ENCODE measurements around the gene GAA. TPM values are rescaled to one million over a fixed set of nuclear protein-coding genes. Genes with fewer than 3 reads are reported as not detected.

Gene GAA
- total and polyA plus RNA-seq, 2 of the 8 experiments (the other 6 are each of a cell fraction or from before 2014, with no cell fraction given) = 14.8 to 30.0 TPM

DNA sequence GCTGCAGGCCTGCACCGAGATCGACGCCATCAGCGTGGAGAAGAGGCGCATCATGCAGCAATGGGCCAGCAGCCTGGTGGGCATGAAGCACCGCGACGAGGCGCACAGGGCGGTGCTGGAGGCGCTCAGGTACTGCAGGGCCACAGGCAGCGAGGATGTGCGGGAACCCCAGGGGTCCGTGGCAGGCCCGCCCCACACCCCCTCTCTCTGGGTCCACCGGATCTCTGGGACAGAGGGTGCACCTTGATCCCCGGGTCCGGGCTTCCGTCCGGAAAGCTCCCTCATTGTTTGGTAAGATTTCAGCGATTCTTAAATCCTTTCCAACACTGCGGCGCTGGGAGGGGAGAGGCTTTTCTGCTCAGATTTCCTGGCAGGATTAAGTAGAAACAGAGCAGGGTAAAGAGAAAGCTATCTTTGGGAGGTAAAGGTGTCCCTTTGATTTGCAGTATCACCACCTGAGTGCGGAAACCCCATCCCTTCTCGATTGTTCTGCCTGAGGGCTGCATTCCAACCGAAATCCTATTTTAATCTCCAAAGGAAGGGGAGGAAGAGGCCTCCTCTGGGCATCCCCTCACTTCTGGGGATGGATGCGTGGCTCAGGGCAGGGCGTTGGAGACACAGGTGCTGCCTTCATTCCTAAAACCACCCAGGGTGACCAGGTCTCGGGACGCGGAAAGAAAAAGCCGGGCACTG lies 35.8 kb upstream of the GAA start:
- 63% methylated on average over 32 of the region's 32 CpGs; no CpG with 5 or more reads in 1 of the 2 experiments for WGBS, 2 experiments (ENCODE audit: extremely low coverage in 1 of 2, insufficient coverage in 1 of 2, insufficient read length in 1 of 2, insufficient replicate concordance in 2 of 2, low coverage in 1 of 2, low lambda C conversion rate in 2 of 2, missing lambda C conversion rate in 1 of 2)
- H3K9me3 ChIP-seq (ENCODE audit: insufficient read depth in 2 of 2, low read depth in 1 of 2, low read length in 1 of 2) = no peaks in the 10 kb centered on the region
- peak overlapping the region; percentile 86; the same call in 1 of the 2 replicates for H2BK20ac ChIP-seq (ENCODE audit: low read length)
- H2BK15ac ChIP-seq (ENCODE audit: low read length) = no peak overlapping the region; the same call in 1 of the 2 replicates
- H2AFZ ChIP-seq (ENCODE audit: low read length) = 0 out of 2 replicates have a peak overlapping the region, but pooled peaks have one; percentile 41
- H4K5ac ChIP-seq (ENCODE audit: insufficient read length, low read depth, low read length) = peak overlapping the region; percentile 13
- H4K91ac ChIP-seq (replicated peaks; ENCODE audit: insufficient read length, low read length) = peak overlapping the region; percentile 63
- no peaks in the 10 kb centered on the region for H3K36me3 ChIP-seq (ENCODE audit: control insufficient read depth in 2 of 4, insufficient read depth in 4 of 4, low read length in 3 of 4)
- H2AK5ac ChIP-seq (ENCODE audit: low read depth, low read length) = 0 out of 2 replicates have a peak overlapping the region, but pooled peaks have one; percentile 15
- H4K20me1 ChIP-seq (replicated peaks in 1 of 2; ENCODE audit: control insufficient read depth in 1 of 2, insufficient read depth in 2 of 2, low read length in 2 of 2) = no peaks in the 10 kb centered on the region
- FAIRE-seq (no peak), DNase-seq (ENCODE audit: low read depth in 1 of 2, low spot score in 2 of 2) (peak in 1 of 2 experiments; percentile 77)
- H3K79me2 ChIP-seq (ENCODE audit: control insufficient read depth in 1 of 2, insufficient read depth in 2 of 2, low read length in 2 of 2) = no peaks in the 10 kb centered on the region
- peak overlapping the region; percentile 39 for H3K27ac ChIP-seq (ENCODE audit: low read depth, low read length)
- H2BK12ac ChIP-seq (ENCODE audit: low read depth, low read length) = peak overlapping the region; percentile 84; the same call in 1 of the 2 replicates
- H3K23me2 ChIP-seq (ENCODE audit: low read depth, low read length) = no peaks in the 10 kb centered on the region
- peak overlapping the region; percentile 21 for H2BK120ac ChIP-seq (replicated peaks; ENCODE audit: low read depth, low read length)
- peak overlapping the region; percentile 71 for H3K18ac ChIP-seq (ENCODE audit: extremely low read depth, low read length)
- H3K27me3 ChIP-seq (replicated peaks in 1 of 4; ENCODE audit: control insufficient read depth in 3 of 4, extremely low read depth in 1 of 4, insufficient read depth in 3 of 4, low read length in 3 of 4) = no peaks in the 10 kb centered on the region
- peak overlapping the region in 2 of 4 experiments; percentile 7; a peak in 3 of 8 replicates for H3K4me3 ChIP-seq (ENCODE audit: extremely low read depth in 1 of 4, insufficient read depth in 2 of 4, low read depth in 3 of 4, low read length in 4 of 4)
- H3K56ac ChIP-seq (replicated peaks; ENCODE audit: insufficient read length, low read depth, low read length) = peak overlapping the region; percentile 36
- POLR2A ChIA-PET (ENCODE audit: partially characterized antibody) = interaction anchor here (0.6 to 1.6 kb wide), 4 partner anchors 9 to 31 kb away, joined by 3 to 5 read pairs (median 4); no protein-coding TSS in a partner anchor
- H2BK5ac ChIP-seq (ENCODE audit: low read depth, low read length) = peak overlapping the region; percentile 73; the same call in 1 of the 2 replicates
- peak overlapping the region; percentile 16 to 49; a peak in 3 of 4 replicates for H3K4me2 ChIP-seq (ENCODE audit: insufficient read depth in 1 of 2, low read depth in 2 of 2, low read length in 2 of 2)
- no peak overlapping the region for H3K14ac ChIP-seq (ENCODE audit: insufficient read length)
- H3K23ac ChIP-seq (ENCODE audit: insufficient read length) = no peak overlapping the region
- no peaks in the 10 kb centered on the region for H3K79me1 ChIP-seq (ENCODE audit: low read depth, low read length)
- H4K8ac ChIP-seq (ENCODE audit: extremely low read depth, insufficient read depth, low read length) = no peak overlapping the region
- H3K4me1 ChIP-seq (replicated peaks in 1 of 4; ENCODE audit: control insufficient read depth in 3 of 4, insufficient read depth in 4 of 4, low read length in 3 of 4) = peaks cover 3 to 11% (median 6%) of the 10 kb centered on the region in 4 experiments; a peak in 6 of 7 replicates
- CTCF ChIA-PET (ENCODE audit: partially characterized antibody) = interaction anchor here (0.6 to 0.9 kb wide), 2 partner anchors 9 to 55 kb away, joined by 3 to 6 read pairs; no protein-coding TSS in a partner anchor
- no peak overlapping the region for H3K9ac ChIP-seq (replicated peaks in 1 of 4; ENCODE audit: extremely low read depth in 1 of 4, low read depth in 3 of 4, low read length in 3 of 4)
- H3K4ac ChIP-seq (replicated peaks; ENCODE audit: insufficient read length, low read depth, low read length) = peak overlapping the region; percentile 41
- TF ChIP-seq TAF7 (optimal IDR thresholded peaks at IDR 0.05; ENCODE audit: borderline replicate concordance, low read depth, low read length) (no peak), KDM1A (IDR thresholded peaks at IDR 0.05; ENCODE audit: borderline replicate concordance, low read length) (no peak), HDAC6 (IDR thresholded peaks at IDR 0.05; ENCODE audit: low read depth, low read length) (no peak), SIRT6 (IDR thresholded peaks at IDR 0.05; ENCODE audit: low read length) (no peak), KDM4A (IDR thresholded peaks at IDR 0.05; ENCODE audit: low read depth, low read length, severe bottlenecking) (no peak), ASH2L (IDR thresholded peaks at IDR 0.05; ENCODE audit: low read length) (peak; percentile 57), RNF2 (IDR thresholded peaks at IDR 0.05; ENCODE audit: borderline replicate concordance, low read depth, low read length, missing control alignments, poor library complexity, severe bottlenecking) (no peak), TEAD4 (IDR thresholded peaks at IDR 0.05; ENCODE audit: low read depth, low read length) (peak; percentile 57; the same call in 1 of the 2 replicates), POLR2AphosphoS5 (IDR thresholded peaks at IDR 0.05; ENCODE audit: low read depth, low read length) (no peak)
- TF ChIP-seq, protein P1, sequence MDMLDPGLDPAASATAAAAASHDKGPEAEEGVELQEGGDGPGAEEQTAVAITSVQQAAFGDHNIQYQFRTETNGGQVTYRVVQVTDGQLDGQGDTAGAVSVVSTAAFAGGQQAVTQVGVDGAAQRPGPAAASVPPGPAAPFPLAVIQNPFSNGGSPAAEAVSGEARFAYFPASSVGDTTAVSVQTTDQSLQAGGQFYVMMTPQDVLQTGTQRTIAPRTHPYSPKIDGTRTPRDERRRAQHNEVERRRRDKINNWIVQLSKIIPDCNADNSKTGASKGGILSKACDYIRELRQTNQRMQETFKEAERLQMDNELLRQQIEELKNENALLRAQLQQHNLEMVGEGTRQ (IDR thresholded peaks at IDR 0.05; ENCODE audit: low read length) = no peak
